Small intestine (tissue), 7 donors: Measurements from ENCODE around the gene LINC00237. TPM values are rescaled to one million over a fixed set of nuclear protein-coding genes. Genes with fewer than 3 reads are reported as not detected.

Experiments
- DNase-seq, 2 donors: peaks; one replicate each; pipeline versions ENCODE4 v3.0.0 to v3.0.0-alpha.2; 2013
- FAIRE-seq: peaks from 2 replicates; lab custom pipeline; 2012; peaks lifted over from hg19 to GRCh38; lab: Jason Lieb, UNC
- H3K27ac ChIP-seq, 3 donors: one replicate each; pipeline ENCODE4 v1.5.1; 2013; ENCODE audit warnings: low read length in 2 of 3, mild to moderate bottlenecking in 2 of 3, control low read depth in 1 of 3, inconsistent platforms in 1 of 3, low read depth in 1 of 3, moderate library complexity in 1 of 3
- H3K27me3 ChIP-seq, 3 donors: one replicate each; pipeline ENCODE4 v1.6.1; 2013; ENCODE audit warnings: low read length in 3 of 3, inconsistent platforms in 1 of 3; ENCODE audit not compliant: control insufficient read depth in 3 of 3, insufficient read depth in 3 of 3
- H3K36me3 ChIP-seq, 3 donors: one replicate each; pipeline ENCODE4 v1.6.1; 2013; ENCODE audit warnings: low read length in 3 of 3, inconsistent platforms in 1 of 3, low read depth in 1 of 3, mild to moderate bottlenecking in 1 of 3, moderate library complexity in 1 of 3; ENCODE audit not compliant: control insufficient read depth in 3 of 3, insufficient read depth in 2 of 3
- H3K4me1 ChIP-seq, 3 donors: one replicate each; pipeline ENCODE4 v1.6.1; 2013; ENCODE audit warnings: low read length in 2 of 3, inconsistent platforms in 1 of 3, low read depth in 1 of 3, mild to moderate bottlenecking in 1 of 3, moderate library complexity in 1 of 3; ENCODE audit not compliant: control insufficient read depth in 3 of 3, insufficient read depth in 2 of 3
- H3K4me3 ChIP-seq, 3 donors: one replicate each; pipeline ENCODE4 v1.5.1; 2013; ENCODE audit warnings: low read length in 3 of 3, control low read depth in 1 of 3, inconsistent platforms in 1 of 3, low read depth in 1 of 3, mild to moderate bottlenecking in 1 of 3, moderate library complexity in 1 of 3
- H3K9me3 ChIP-seq, 2 donors: one replicate each; pipeline ENCODE4 v1.6.1; 2013; ENCODE audit warnings: low read depth in 1 of 2, low read length in 1 of 2; ENCODE audit not compliant: control insufficient read depth in 2 of 2, insufficient read depth in 1 of 2
- WGBS, 3 donors: extraction: QIAGEN DNeasy Blood & Tissue Kit; methylation state at CpG; one replicate each; pipeline ENCODE4 v1.1.7; 2013; 5-methylcytosine and 5-hydroxymethylcytosine counted together
- polyA plus RNA-seq, 4 donors: library from polyadenylated mRNA; stranded (reverse) in 3 of 4; unstranded in 1 of 4; fragments of 200-250 nt in 3 of 4; fragments of 120-200 nt in 1 of 4; gene quantifications; one replicate each; pipeline versions ENCODE4 v1.2.1 to v1.2.3, GENCODE V29; 2013
- donor health status: healthy with polysubstance abuse.
- donor health status: control.
- donor health status: control.
- donor health status: Bipolar disorder and iron deficiency.
- donor health status: healthy.

Gene LINC00237
- polyA plus RNA-seq, 4 donors, result not detected

GRCh38 chr20:21117521-21117920 is 11.4 kb upstream of the LINC00237 start:
- H3K4me3 ChIP-seq, result no peak overlapping the region
- FAIRE-seq, result no peak
- H3K4me1 ChIP-seq, result no peaks in the 10 kb centered on the region
- H3K36me3 ChIP-seq, result no peaks in the 10 kb centered on the region
- peaks cover 0 to 25% (median 7%) of the 10 kb centered on the region in 3 donors for H3K27me3 ChIP-seq
- H3K9me3 ChIP-seq, result no peaks in the 10 kb centered on the region
- no peak for DNase-seq
- 71 to 78% (median 75%) methylated on average over 4 of the region's 4 CpGs for WGBS, 3 donors
- H3K27ac ChIP-seq, result no peak overlapping the region

- no peaks in the 10 kb centered on the region for H3K36me3 ChIP-seq
- H3K27ac ChIP-seq, result no peak overlapping the region
- no peaks in the 10 kb centered on the region for H3K9me3 ChIP-seq
- no peaks in the 10 kb centered on the region for H3K4me1 ChIP-seq
- H3K27me3 ChIP-seq, result peaks cover 0 to 36% (median 9%) of the 10 kb centered on the region in 3 donors
- FAIRE-seq (no peak), DNase-seq (no peak)
- WGBS, 3 donors, result 93 to 94% (median 94%) methylated on average over 15 of the region's 15 CpGs
- H3K4me3 ChIP-seq, result no peak overlapping the region
These were observed 8.4 kb upstream of the LINC00237 start for GRCh38 chr20:21114584-21114983.

- Histone ChIP-seq H3K36me3 (no peaks in the 10 kb centered on the region), H3K4me3 (no peak overlapping the region), H3K9me3 (no peaks in the 10 kb centered on the region), H3K4me1 (no peaks in the 10 kb centered on the region), H3K27me3 (peaks cover 0 to 38% (median 14%) of the 10 kb centered on the region in 3 donors), H3K27ac (no peak overlapping the region)
- DNase-seq (no peak), FAIRE-seq (no peak)
- WGBS, 3 donors, result 82 to 88% (median 84%) methylated on average over 4 of the region's 4 CpGs
These were observed 7.5 kb upstream of the LINC00237 start for GRCh38 chr20:21113697-21114096.

- WGBS, 3 donors, result 87 to 90% (median 88%) methylated on average over 2 of the region's 2 CpGs
- Histone ChIP-seq H3K9me3 (no peaks in the 10 kb centered on the region), H3K36me3 (no peaks in the 10 kb centered on the region), H3K4me3 (no peak overlapping the region), H3K4me1 (no peaks in the 10 kb centered on the region), H3K27ac (no peak overlapping the region), H3K27me3 (peaks cover 0 to 51% (median 16%) of the 10 kb centered on the region in 3 donors)
- FAIRE-seq (no peak), DNase-seq (no peak)
These were observed 5.3 kb upstream of the LINC00237 start for GRCh38 chr20:21111416-21111815.

- no peak overlapping the region for H3K27ac ChIP-seq
- WGBS, 3 donors, result 74 to 93% (median 89%) methylated on average over 1 of the region's 1 CpG
These were observed 4.7 kb upstream of the LINC00237 start for GRCh38 chr20:21110811-21111210.

GRCh38 chr20:21109144-21109543 is 3.0 kb upstream of the LINC00237 start:
- H3K27me3 ChIP-seq, result peaks cover 0 to 66% (median 33%) of the 10 kb centered on the region in 3 donors
- H3K36me3 ChIP-seq, result no peaks in the 10 kb centered on the region
- DNase-seq, result no peak
- WGBS, 3 donors, result 91 to 100% (median 92%) methylated on average over 2 of the region's 2 CpGs
- no peaks in the 10 kb centered on the region for H3K4me1 ChIP-seq
- H3K27ac ChIP-seq, result no peak overlapping the region
- FAIRE-seq, result no peak
- no peaks in the 10 kb centered on the region for H3K9me3 ChIP-seq
- H3K4me3 ChIP-seq, result no peak overlapping the region

More at GRCh38 chr20:21110811-21111210, 4.7 kb upstream of the LINC00237 start:
- Histone ChIP-seq H3K4me3 (no peak overlapping the region), H3K4me1 (no peaks in the 10 kb centered on the region), H3K27me3 (peaks cover 0 to 51% (median 20%) of the 10 kb centered on the region in 3 donors), H3K9me3 (no peaks in the 10 kb centered on the region), H3K36me3 (no peaks in the 10 kb centered on the region)
- FAIRE-seq (no peak), DNase-seq (no peak)

GRCh38 chr20:21105429-21106170 is 558 bp downstream of the LINC00237 start:
- Histone ChIP-seq H3K27me3 (peaks cover 15 to 84% (median 61%) of the 10 kb centered on the region in 3 donors), H3K4me1 (peaks cover 5 to 10% (median 6%) of the 10 kb centered on the region in 3 donors), H3K4me3 (peak overlapping the region in 1 of 3 donors; percentile 17), H3K9me3 (peaks cover 0 to 2% of the 10 kb centered on the region in 2 donors), H3K27ac (no peak overlapping the region), H3K36me3 (no peaks in the 10 kb centered on the region)
- WGBS, 3 donors, result 3 to 5% (median 3%) methylated on average over 34 to 50 of the region's 50 CpGs
- DNase-seq (no peak), FAIRE-seq (no peak)

GRCh38 chr20:21104921-21105320 is 1.2 kb downstream of the LINC00237 start:
- Histone ChIP-seq H3K27me3 (peaks cover 15 to 91% (median 66%) of the 10 kb centered on the region in 3 donors), H3K9me3 (peaks cover 0 to 2% of the 10 kb centered on the region in 2 donors), H3K27ac (no peak overlapping the region), H3K4me3 (no peak overlapping the region), H3K36me3 (no peaks in the 10 kb centered on the region), H3K4me1 (peaks cover 5 to 11% (median 6%) of the 10 kb centered on the region in 3 donors)
- no peak for DNase-seq
- 8 to 14% (median 14%) methylated on average over 14 to 16 of the region's 16 CpGs for WGBS, 3 donors
- FAIRE-seq, result no peak
